ENCODE measurements around the gene ADRA1B. TPM values are rescaled to one million over a fixed set of nuclear protein-coding genes. Genes with fewer than 3 reads are reported as not detected.

Gene ADRA1B
- total RNA-seq, 1 experiment from 2014 or later = 0.91 TPM

DNA sequence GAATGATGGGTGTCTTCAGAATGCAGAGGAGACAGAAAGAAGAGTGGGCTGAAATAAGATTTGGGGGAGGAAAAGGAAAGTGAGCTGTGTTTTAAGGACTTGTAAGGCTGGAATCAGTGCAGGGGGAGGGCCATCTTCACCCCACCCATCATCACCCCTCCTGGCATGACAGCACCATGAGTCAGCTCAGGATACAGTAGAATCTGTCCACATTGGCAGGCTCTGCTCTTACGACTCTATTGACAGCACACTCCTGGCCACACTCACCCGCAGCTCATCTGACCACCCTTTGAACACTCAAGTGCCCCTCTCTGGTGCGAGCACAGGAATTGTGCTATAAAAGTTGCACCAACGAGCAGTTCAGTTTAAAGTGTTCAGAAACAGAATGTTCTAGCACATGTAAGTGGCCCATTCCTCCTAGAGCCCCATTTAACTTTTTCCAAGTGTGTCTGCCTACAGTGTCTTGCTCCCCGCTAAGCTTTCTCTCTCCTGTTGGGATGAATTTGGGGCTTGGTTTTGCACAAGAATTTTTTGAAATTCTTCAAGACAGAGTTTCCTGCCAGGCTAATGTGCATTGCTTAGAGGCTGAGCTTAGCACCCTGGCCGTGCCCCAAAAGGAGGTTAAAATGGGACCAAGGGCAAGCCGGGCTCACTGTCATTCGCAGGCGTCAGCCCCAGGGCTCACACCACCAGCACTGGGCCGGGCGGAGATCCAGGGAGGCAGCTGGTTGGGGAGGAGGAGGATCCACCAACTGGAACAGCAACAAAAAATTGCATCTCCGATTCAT lies 12.0 kb downstream of the ADRA1B start:
- DNase-seq (ENCODE audit: low spot score) = peak; percentile 94

DNA sequence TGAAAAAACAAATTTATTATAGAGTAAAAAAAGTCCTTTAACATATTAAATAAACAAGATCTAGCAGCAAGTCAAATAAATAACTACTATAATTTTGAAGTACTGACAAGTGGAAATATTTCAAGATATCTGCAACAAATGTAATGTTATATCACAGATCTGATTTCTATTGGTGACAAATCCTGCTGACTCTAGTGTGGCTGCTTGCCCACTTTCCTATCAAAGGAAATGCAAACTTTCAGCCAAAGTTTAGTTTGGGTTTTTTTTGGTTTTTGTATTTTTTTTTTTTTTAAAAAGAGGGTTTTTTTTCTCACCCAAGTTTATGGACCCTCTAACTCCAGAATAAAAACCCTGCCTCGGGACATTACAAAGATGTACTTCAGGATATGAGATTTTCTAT lies 12.9 kb downstream of the ADRA1B start:
- no peak for DNase-seq (ENCODE audit: low spot score)

DNA sequence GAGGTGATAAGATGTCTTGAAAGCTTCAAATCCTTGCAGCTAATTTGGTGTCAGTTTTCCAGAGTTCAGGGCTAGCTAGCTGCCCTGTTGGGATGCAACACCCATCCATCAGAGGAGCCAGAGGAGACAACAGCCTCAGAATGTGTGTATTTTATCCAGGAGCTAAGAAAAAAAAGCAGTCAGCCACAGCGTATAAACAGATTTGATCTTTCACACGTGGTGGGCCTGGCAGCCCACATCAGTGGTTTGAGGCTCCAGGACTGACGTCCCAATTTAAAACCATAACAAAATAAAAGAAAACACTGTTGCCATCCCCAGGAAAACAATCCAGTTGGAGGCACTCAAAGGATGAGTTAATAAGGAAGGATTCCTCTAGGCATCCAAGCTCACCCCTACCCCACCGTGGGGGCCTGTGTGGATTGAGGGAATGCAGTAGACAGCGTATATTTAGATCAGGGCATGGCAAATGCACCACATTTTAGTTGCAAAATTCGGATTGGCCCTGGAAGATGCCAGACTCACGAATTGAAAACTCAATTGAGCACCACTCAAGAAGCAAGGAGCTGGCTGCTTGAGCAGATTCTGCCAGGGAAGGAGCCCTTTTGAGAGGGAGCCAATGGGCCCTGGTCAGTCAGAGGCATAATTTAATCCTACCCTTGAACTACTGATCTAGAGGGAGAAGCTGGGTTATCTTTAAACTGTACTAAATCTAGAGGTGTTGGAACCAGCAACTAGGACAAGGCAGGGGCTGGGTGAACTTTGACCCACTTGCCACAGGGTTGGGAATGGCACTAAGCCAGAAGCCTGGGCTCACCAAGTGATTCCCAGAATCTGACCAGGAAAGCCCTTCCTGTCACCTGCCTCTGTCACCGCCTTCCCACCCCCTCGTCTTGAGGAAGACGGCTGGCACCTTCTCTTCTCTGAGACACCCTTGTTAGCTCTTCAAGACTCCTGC lies 17.5 kb downstream of the ADRA1B start:
- DNase-seq (ENCODE audit: low spot score) = no peak

GRCh38 chr5:159935946-159936345 lies 19.7 kb downstream of the ADRA1B start:
- DNase-seq (ENCODE audit: low spot score) = no peak

DNA sequence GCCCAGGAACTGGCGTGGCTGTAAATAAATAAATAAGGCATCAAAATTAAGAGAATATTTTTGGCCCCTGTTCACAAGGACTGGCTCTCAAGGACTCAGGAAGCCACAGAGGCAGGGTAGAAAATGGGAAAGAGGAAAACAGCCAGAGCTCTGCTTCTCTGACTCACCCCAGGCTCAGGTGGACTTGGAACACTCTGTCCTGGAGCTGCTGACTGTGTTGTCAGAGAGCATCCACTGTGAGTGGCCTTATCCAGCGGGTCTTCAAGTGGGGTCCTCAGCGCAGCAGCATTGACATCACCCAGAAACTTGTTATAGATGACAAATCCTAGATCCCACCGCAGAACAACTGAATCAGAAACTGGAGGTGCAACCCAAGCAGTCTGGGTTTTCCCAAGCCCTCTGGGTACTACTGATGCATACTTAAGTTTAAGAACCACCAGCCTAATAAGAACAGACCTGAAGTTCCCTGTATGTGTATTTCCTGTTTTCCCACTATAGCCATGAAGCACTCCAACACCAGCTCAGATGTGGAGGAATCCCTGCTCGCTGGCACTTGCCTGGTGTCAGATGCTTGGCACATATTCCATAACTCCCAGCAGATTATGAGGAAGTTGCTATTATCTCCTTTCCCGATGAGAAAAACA lies 20.5 kb downstream of the ADRA1B start:
- DNase-seq (ENCODE audit: low spot score) = no peak

GRCh38 chr5:159937580-159937979 lies 21.3 kb downstream of the ADRA1B start:
- no peak for DNase-seq (ENCODE audit: low spot score)

GRCh38 chr5:159943326-159943725 lies 27.0 kb downstream of the ADRA1B start:
- DNase-seq (ENCODE audit: low spot score) = no peak

GRCh38 chr5:159944056-159944600 lies 27.8 kb downstream of the ADRA1B start:
- DNase-seq (ENCODE audit: low spot score) = no peak

- DNase-seq (ENCODE audit: low spot score) = no peak
Observed at GRCh38 chr5:159945359-159945758, 29.1 kb downstream of the ADRA1B start.

DNA sequence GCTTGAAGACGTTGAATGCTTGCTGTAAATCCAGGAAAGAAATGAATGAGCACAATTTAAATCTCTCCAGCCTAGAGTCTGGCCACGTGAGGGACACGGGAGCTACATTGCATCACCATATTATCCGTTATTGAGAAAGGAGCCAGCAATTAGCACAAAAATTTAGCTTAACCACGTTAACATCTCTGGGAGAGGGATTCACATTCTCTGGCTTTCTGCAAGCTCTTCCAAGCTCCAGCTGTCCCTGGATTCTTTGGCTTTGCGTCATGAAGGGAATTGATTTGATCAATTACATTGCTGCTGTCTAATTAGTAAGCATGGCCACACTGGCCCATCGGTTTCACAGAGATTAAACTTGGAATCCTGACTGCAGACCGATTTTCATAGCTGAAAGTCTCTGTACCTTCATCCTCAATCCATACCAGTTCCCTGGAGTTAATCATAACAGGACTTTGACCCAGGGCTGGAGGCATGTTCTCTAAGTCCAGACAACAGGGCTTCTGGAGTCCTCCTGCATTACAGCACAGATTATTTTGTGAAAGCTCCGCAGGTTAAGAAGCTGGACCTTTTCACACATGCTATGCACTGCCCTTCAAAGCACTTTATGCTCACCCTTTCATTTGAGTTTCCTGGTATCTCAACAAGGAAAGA lies 31.6 kb downstream of the ADRA1B start:
- no peak for DNase-seq (ENCODE audit: low spot score)

GRCh38 chr5:159951387-159951786 lies 35.1 kb downstream of the ADRA1B start:
- DNase-seq (ENCODE audit: low spot score) = no peak

- DNase-seq (ENCODE audit: low spot score) = no peak
Observed at GRCh38 chr5:159951834-159952233, 35.6 kb downstream of the ADRA1B start.

DNA sequence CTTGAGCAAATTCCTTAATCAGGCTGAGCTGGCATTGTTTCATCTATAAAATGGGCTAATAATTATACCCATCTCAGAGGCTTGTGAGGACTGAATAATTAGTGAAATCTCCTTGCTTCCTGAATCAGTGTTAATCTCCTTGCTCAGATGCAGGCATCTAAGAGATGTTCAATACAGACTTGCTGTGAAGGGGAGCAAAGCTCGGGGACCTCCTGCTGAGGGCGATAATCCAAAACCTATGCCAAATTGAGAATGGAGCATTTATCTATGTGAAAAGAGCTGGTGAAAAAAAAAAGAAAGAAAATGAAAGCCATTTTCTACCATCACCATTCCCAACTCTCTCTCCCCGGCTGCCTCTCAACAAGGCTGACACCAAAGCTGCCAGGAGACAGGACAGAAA lies 37.3 kb downstream of the ADRA1B start:
- no peak for DNase-seq (ENCODE audit: low spot score)

DNA sequence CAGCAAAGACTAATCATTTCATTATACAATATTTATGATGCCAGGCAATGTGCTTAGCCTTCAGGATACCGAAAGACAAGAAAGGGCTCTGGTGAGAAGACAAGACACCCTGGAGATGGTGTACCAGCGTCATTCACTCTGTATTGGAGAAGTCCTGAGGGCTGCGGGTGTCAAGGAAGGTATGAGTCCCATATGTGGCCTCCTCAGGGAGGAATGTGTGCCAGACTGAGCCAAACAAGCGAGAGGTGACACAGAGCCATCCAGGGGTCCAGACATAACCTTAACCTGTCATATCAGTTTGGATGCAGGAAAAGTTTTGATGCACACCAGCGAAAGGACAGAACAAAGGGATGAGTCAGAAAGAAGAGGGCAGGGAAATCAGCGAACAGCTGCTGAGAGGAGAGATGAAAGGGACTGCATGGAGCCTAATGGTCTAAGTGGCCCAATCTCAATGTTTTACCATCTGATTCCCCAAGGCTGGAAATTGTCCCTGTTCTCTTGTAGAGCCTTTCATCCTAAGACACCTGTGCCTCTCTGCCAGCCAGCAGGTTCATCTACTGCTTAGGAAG lies 38.9 kb downstream of the ADRA1B start:
- DNase-seq (ENCODE audit: low spot score) = no peak

- DNase-seq (ENCODE audit: low spot score) = no peak
Observed at GRCh38 chr5:159956074-159956473, 39.8 kb downstream of the ADRA1B start.

DNA sequence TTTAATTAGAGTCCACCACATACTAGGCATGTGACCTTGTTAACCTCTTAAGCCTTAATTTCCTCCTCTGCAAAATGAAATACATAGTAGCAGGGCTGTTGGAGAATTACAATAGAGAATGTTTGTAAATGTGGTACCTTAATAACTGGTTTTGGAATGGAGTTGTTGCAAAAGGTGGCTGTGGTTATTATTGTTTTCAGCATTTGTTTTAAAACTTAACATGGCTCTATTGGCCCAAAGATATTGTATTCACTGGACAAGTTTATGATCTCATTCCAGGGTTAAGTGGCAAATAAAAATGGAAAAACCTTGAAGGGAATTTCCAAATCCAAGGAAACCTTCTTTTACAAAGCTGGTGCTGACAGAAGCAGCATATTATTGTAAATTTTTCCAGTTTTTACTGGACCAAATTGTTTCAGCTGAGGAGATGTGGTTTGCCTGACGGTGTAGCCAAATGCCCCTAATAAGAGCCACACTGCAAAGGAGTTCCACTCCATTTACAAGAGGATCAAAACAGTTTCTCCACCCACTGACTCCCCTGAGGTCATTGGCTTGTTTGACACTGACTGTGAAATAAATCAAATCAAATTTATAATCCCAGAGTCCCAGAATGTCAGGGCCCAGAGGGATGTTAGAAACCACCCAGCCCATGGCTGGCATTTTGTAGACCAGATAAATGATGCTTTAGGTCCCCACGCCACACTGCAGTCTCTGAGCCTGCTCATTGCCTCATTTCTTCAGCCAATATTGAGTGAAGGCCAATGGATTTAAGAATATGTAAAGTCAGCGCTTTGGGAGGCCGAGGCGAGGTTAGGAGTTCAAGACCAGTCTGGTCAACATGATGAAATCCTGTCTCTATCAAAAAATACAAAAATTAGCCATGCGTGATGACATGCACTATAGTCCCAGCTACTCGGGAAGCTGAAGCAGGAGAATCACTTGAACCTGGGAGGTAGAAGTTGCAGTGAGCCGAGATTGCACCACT lies 45.2 kb downstream of the ADRA1B start:
- peak; percentile 16 for DNase-seq (ENCODE audit: low spot score)

DNA sequence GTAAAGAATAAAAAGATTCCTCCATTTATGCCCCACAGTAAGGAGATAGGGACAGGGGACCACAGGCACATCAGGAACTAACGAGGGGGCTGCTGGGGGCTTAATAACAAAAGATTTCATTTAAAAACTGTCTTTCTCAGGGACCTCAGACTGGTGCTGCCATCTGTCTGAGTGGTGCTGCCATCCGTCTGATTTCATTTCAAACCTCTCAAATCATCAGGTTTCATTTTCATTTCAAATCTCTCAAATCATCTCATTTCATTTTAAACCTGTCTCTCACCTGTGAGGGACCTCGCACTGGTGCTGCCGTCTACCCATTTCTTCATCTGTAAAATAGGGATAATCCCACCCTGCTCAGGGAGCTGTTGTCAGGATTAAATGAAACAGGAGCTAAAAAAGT lies 45.9 kb downstream of the ADRA1B start:
- DNase-seq (ENCODE audit: low spot score) = no peak

DNA sequence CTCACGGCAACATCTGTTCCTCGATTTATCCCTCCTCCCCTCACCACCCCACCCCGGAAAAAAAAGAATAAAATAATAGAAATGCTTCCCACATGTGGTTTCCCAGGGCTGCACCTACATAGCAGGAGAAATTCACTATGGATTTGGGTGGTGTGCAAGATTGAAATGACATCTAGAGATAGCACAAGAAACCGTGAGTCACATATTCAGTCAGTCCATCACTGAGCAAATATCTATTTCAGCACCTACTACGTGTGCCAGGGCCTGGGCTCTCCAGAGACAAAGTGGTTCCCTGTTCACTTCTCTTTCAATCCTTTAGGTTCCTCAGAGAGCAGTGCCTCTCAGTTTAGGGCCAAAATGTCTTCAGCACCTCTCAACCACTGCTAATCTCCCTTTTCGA lies 47.7 kb downstream of the ADRA1B start:
- no peak for DNase-seq (ENCODE audit: low spot score)

GRCh38 chr5:159965031-159965837 lies 49.0 kb downstream of the ADRA1B start:
- peak; percentile 68 for DNase-seq (ENCODE audit: low spot score)
